ENCODE measurements around the gene HRH4.

Gene HRH4

GRCh38 chr18:24482821-24483220, 22.4 kb downstream of the HRH4 start:
- no peak overlapping the region for H4K8ac ChIP-seq (ENCODE audit: low read depth, low read length)
- H2BK120ac ChIP-seq (ENCODE audit: low read depth, low read length): no peak overlapping the region
- no peaks in the 10 kb centered on the region for H3K79me2 ChIP-seq (ENCODE audit: control insufficient read depth, insufficient read depth, low read length)
- H3K4me2 ChIP-seq (ENCODE audit: low read length): no peak overlapping the region
- H3K27me3 ChIP-seq (ENCODE audit: insufficient read depth, low read length, poor library complexity): no peaks in the 10 kb centered on the region
- no peak overlapping the region for H3K4ac ChIP-seq (ENCODE audit: low read depth, low read length)
- no peak overlapping the region for H3K27ac ChIP-seq (ENCODE audit: low read depth, low read length)
- no peak overlapping the region for H2BK5ac ChIP-seq (ENCODE audit: low read length)
- WGBS (ENCODE audit: extremely low coverage, insufficient coverage, low lambda C conversion rate): no CpG with 5 or more reads among the region's 5 CpGs
- H3K23ac ChIP-seq (ENCODE audit: low read length): no peak overlapping the region
- no peaks in the 10 kb centered on the region for H3K4me1 ChIP-seq (ENCODE audit: control insufficient read depth, low read depth, low read length)
- no peak overlapping the region for H3K18ac ChIP-seq (ENCODE audit: low read length)
- no peak overlapping the region for H2BK15ac ChIP-seq (replicated peaks; ENCODE audit: low read depth)
- no peak overlapping the region for H3K9ac ChIP-seq (ENCODE audit: low read length)
- H3K79me1 ChIP-seq (ENCODE audit: low read length): no peaks in the 10 kb centered on the region
- DNase-seq: no peak
- H3K4me3 ChIP-seq (ENCODE audit: low read length): no peak overlapping the region
- H3K56ac ChIP-seq (ENCODE audit: low read length): no peak overlapping the region
- no peak overlapping the region for H2AK5ac ChIP-seq (ENCODE audit: low read length)
- no peak overlapping the region for H4K5ac ChIP-seq (ENCODE audit: low read length)
- H3K36me3 ChIP-seq (ENCODE audit: control insufficient read depth, insufficient read depth, low read length): no peaks in the 10 kb centered on the region

- Histone ChIP-seq H3K27me3 (ENCODE audit: insufficient read depth, low read length, poor library complexity) (no peaks in the 10 kb centered on the region), H4K8ac (ENCODE audit: low read depth, low read length) (no peak overlapping the region), H3K9ac (ENCODE audit: low read length) (no peak overlapping the region), H3K56ac (ENCODE audit: low read length) (no peak overlapping the region), H3K79me2 (ENCODE audit: control insufficient read depth, insufficient read depth, low read length) (no peaks in the 10 kb centered on the region), H4K5ac (ENCODE audit: low read length) (no peak overlapping the region), H3K79me1 (ENCODE audit: low read length) (no peaks in the 10 kb centered on the region), H2BK5ac (ENCODE audit: low read length) (no peak overlapping the region), H3K4me2 (ENCODE audit: low read length) (no peak overlapping the region), H3K4me3 (ENCODE audit: low read length) (no peak overlapping the region), H3K36me3 (ENCODE audit: control insufficient read depth, insufficient read depth, low read length) (no peaks in the 10 kb centered on the region), H2AK5ac (ENCODE audit: low read length) (no peak overlapping the region), H3K4me1 (ENCODE audit: control insufficient read depth, low read depth, low read length) (no peaks in the 10 kb centered on the region), H3K4ac (ENCODE audit: low read depth, low read length) (no peak overlapping the region), H3K18ac (ENCODE audit: low read length) (no peak overlapping the region), H2BK15ac (replicated peaks; ENCODE audit: low read depth) (no peak overlapping the region), H2BK120ac (ENCODE audit: low read depth, low read length) (no peak overlapping the region), H3K27ac (ENCODE audit: low read depth, low read length) (no peak overlapping the region), H3K23ac (ENCODE audit: low read length) (no peak overlapping the region)
- DNase-seq: no peak
- no CpG with 5 or more reads among the region's 3 CpGs for WGBS (ENCODE audit: extremely low coverage, insufficient coverage, low lambda C conversion rate)
Measured at GRCh38 chr18:24485681-24486080, 25.2 kb downstream of the HRH4 start.

GRCh38 chr18:24486684-24487083, 26.2 kb downstream of the HRH4 start:
- H2BK120ac ChIP-seq (ENCODE audit: low read depth, low read length): no peak overlapping the region
- no peaks in the 10 kb centered on the region for H3K79me1 ChIP-seq (ENCODE audit: low read length)
- no peak overlapping the region for H3K23ac ChIP-seq (ENCODE audit: low read length)
- H4K5ac ChIP-seq (ENCODE audit: low read length): no peak overlapping the region
- no peaks in the 10 kb centered on the region for H3K27me3 ChIP-seq (ENCODE audit: insufficient read depth, low read length, poor library complexity)
- no peaks in the 10 kb centered on the region for H3K4me1 ChIP-seq (ENCODE audit: control insufficient read depth, low read depth, low read length)
- no peak overlapping the region for H2BK5ac ChIP-seq (ENCODE audit: low read length)
- no peak for DNase-seq
- no peak overlapping the region for H3K4me2 ChIP-seq (ENCODE audit: low read length)
- no CpG with 5 or more reads among the region's 9 CpGs for WGBS (ENCODE audit: extremely low coverage, insufficient coverage, low lambda C conversion rate)
- H2BK15ac ChIP-seq (replicated peaks; ENCODE audit: low read depth): no peak overlapping the region
- no peak overlapping the region for H3K9ac ChIP-seq (ENCODE audit: low read length)
- no peak overlapping the region for H3K56ac ChIP-seq (ENCODE audit: low read length)
- H3K79me2 ChIP-seq (ENCODE audit: control insufficient read depth, insufficient read depth, low read length): no peaks in the 10 kb centered on the region
- H3K27ac ChIP-seq (ENCODE audit: low read depth, low read length): no peak overlapping the region
- no peak overlapping the region for H2AK5ac ChIP-seq (ENCODE audit: low read length)
- H3K18ac ChIP-seq (ENCODE audit: low read length): no peak overlapping the region
- H3K36me3 ChIP-seq (ENCODE audit: control insufficient read depth, insufficient read depth, low read length): no peaks in the 10 kb centered on the region
- H4K8ac ChIP-seq (ENCODE audit: low read depth, low read length): no peak overlapping the region
- no peak overlapping the region for H3K4ac ChIP-seq (ENCODE audit: low read depth, low read length)
- H3K4me3 ChIP-seq (ENCODE audit: low read length): no peak overlapping the region

- no peak overlapping the region for H3K9ac ChIP-seq (ENCODE audit: low read length)
- H2BK15ac ChIP-seq (replicated peaks; ENCODE audit: low read depth): no peak overlapping the region
- no peaks in the 10 kb centered on the region for H3K27me3 ChIP-seq (ENCODE audit: insufficient read depth, low read length, poor library complexity)
- no peak overlapping the region for H2BK5ac ChIP-seq (ENCODE audit: low read length)
- H3K4me2 ChIP-seq (ENCODE audit: low read length): no peak overlapping the region
- H3K4ac ChIP-seq (ENCODE audit: low read depth, low read length): no peak overlapping the region
- no peaks in the 10 kb centered on the region for H3K79me2 ChIP-seq (ENCODE audit: control insufficient read depth, insufficient read depth, low read length)
- no peak overlapping the region for H3K56ac ChIP-seq (ENCODE audit: low read length)
- H4K8ac ChIP-seq (ENCODE audit: low read depth, low read length): no peak overlapping the region
- H3K4me3 ChIP-seq (ENCODE audit: low read length): no peak overlapping the region
- H4K5ac ChIP-seq (ENCODE audit: low read length): no peak overlapping the region
- no peak overlapping the region for H3K23ac ChIP-seq (ENCODE audit: low read length)
- no peaks in the 10 kb centered on the region for H3K36me3 ChIP-seq (ENCODE audit: control insufficient read depth, insufficient read depth, low read length)
- H3K79me1 ChIP-seq (ENCODE audit: low read length): no peaks in the 10 kb centered on the region
- H2BK120ac ChIP-seq (ENCODE audit: low read depth, low read length): no peak overlapping the region
- no CpG with 5 or more reads among the region's 7 CpGs for WGBS (ENCODE audit: extremely low coverage, insufficient coverage, low lambda C conversion rate)
- DNase-seq: peak; percentile 45
- no peak overlapping the region for H2AK5ac ChIP-seq (ENCODE audit: low read length)
- no peak overlapping the region for H3K27ac ChIP-seq (ENCODE audit: low read depth, low read length)
- H3K18ac ChIP-seq (ENCODE audit: low read length): no peak overlapping the region
- H3K4me1 ChIP-seq (ENCODE audit: control insufficient read depth, low read depth, low read length): no peaks in the 10 kb centered on the region
Measured at GRCh38 chr18:24488824-24489493, 28.5 kb downstream of the HRH4 start.

GRCh38 chr18:24490539-24490938, 30.1 kb downstream of the HRH4 start:
- Histone ChIP-seq H3K79me2 (ENCODE audit: control insufficient read depth, insufficient read depth, low read length) (no peaks in the 10 kb centered on the region), H4K5ac (ENCODE audit: low read length) (no peak overlapping the region), H3K56ac (ENCODE audit: low read length) (no peak overlapping the region), H2BK15ac (replicated peaks; ENCODE audit: low read depth) (no peak overlapping the region), H3K9ac (ENCODE audit: low read length) (no peak overlapping the region), H3K79me1 (ENCODE audit: low read length) (no peaks in the 10 kb centered on the region), H2AK5ac (ENCODE audit: low read length) (no peak overlapping the region), H2BK5ac (ENCODE audit: low read length) (no peak overlapping the region), H2BK120ac (ENCODE audit: low read depth, low read length) (no peak overlapping the region), H3K4ac (ENCODE audit: low read depth, low read length) (no peak overlapping the region), H3K23ac (ENCODE audit: low read length) (no peak overlapping the region), H4K8ac (ENCODE audit: low read depth, low read length) (no peak overlapping the region), H3K4me1 (ENCODE audit: control insufficient read depth, low read depth, low read length) (no peaks in the 10 kb centered on the region), H3K27ac (ENCODE audit: low read depth, low read length) (no peak overlapping the region), H3K4me3 (ENCODE audit: low read length) (no peak overlapping the region), H3K27me3 (ENCODE audit: insufficient read depth, low read length, poor library complexity) (no peaks in the 10 kb centered on the region), H3K18ac (ENCODE audit: low read length) (no peak overlapping the region), H3K36me3 (ENCODE audit: control insufficient read depth, insufficient read depth, low read length) (no peaks in the 10 kb centered on the region), H3K4me2 (ENCODE audit: low read length) (no peak overlapping the region)
- DNase-seq: peak; percentile 26
- WGBS (ENCODE audit: extremely low coverage, insufficient coverage, low lambda C conversion rate): no CpG with 5 or more reads among the region's 4 CpGs

All from mesendoderm (in vitro differentiated cells).